ENCODE results near the gene TMEM247.

- TF ChIP-seq, protein P1, sequence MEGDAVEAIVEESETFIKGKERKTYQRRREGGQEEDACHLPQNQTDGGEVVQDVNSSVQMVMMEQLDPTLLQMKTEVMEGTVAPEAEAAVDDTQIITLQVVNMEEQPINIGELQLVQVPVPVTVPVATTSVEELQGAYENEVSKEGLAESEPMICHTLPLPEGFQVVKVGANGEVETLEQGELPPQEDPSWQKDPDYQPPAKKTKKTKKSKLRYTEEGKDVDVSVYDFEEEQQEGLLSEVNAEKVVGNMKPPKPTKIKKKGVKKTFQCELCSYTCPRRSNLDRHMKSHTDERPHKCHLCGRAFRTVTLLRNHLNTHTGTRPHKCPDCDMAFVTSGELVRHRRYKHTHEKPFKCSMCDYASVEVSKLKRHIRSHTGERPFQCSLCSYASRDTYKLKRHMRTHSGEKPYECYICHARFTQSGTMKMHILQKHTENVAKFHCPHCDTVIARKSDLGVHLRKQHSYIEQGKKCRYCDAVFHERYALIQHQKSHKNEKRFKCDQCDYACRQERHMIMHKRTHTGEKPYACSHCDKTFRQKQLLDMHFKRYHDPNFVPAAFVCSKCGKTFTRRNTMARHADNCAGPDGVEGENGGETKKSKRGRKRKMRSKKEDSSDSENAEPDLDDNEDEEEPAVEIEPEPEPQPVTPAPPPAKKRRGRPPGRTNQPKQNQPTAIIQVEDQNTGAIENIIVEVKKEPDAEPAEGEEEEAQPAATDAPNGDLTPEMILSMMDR (IDR thresholded peaks at IDR 0.05; ENCODE audit: borderline replicate concordance, extremely low read depth, low read length, poor library complexity, severe bottlenecking) = no peak
- no peak for TF ChIP-seq EZH2 (IDR thresholded peaks at IDR 0.05; ENCODE audit: borderline replicate concordance, low read depth, low read length, severe bottlenecking)
Observed at GRCh38 chr2:46447649-46448048, 31.7 kb upstream of the TMEM247 start.
